HG02763 (cell line): ENCODE results near the gene GADD45A.

Experiments
- ATAC-seq: cut with Tn5 transposase; IDR thresholded peaks from one replicate; pipeline ENCODE4 v1.9.1; 2021; ENCODE audit warnings: mild to moderate bottlenecking, moderate library complexity; ENCODE audit not compliant: unreplicated experiment

Gene GADD45A

GRCh38 chr1:67687649-67688048, 2.6 kb downstream of the GADD45A start:
- no peak for ATAC-seq

- ATAC-seq, result no peak
These were observed 3.7 kb downstream of the GADD45A start for GRCh38 chr1:67688526-67689219.

DNA sequence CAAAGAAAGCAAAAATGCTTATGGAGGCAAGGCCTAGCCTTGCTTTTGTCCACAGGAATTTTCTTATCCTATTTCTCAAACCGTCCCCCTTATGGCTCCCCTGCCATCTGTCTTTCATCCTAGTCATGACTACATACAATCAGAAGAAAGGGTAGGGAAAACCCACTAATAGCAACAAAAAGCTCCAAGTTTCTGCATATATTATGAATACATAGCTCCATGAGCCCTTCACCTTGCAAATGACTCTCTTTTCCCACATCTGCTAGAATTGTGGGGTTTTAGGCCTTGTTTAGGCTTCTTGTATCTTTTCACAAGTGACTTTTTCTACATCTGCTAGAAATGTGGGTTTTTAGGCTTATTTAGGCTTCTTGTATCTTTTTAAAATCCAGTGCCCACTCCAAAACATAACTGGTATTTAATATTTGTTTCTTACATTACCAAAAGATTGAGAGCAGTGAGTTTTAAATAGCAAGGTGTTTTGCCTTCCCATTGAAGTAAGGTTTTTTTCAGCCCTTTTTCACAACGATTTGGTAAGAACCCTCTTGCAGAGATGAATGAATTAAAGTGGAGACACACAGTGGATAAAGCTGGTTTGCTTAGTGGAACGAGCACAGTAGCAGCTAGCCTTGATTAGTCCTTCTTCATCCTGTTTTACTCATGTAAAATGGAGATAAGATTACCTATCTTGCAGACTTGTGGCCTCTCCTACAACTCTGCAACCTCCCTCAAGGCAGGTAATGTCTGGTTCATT, 4.4 kb downstream of the GADD45A start:
- no peak for ATAC-seq

DNA sequence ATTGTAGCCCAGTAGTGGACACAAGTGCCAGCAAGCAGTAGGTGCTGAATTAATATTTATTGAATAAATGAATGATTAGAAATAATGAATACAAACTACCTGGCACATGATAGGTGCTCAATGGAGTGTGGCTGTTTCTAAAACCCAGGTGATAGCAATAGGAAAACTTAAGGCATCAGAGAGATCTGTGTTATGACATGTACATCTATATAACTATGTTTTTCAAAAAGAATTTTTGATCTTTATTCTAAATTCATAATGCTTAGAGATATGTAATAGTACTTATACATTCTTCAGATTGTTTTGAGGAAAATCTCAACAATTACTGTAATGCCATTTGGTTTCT, 5.0 kb downstream of the GADD45A start:
- no peak for ATAC-seq

DNA sequence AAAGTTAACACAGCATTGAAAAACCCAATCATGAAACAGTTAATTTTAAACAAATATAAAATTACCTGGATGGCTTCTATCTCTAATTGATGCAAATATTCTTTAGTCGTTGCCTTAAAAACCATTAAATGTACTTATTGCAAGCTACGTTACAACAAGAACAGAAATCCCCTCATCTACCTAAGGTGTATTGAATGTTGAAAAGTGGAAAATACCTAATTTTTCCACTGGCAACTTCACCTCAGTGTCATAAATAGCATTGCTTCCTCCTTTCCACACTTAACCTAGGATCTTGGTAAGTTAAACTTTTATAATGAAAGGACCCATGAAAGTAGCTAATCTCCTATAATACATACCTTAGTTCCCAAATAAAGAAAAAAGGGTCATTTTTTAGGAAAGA, 5.4 kb downstream of the GADD45A start:
- ATAC-seq, result no peak

- no peak for ATAC-seq
These were observed 6.7 kb downstream of the GADD45A start for GRCh38 chr1:67691712-67692111.

GRCh38 chr1:67695963-67696362, 11.0 kb downstream of the GADD45A start:
- no peak for ATAC-seq

DNA sequence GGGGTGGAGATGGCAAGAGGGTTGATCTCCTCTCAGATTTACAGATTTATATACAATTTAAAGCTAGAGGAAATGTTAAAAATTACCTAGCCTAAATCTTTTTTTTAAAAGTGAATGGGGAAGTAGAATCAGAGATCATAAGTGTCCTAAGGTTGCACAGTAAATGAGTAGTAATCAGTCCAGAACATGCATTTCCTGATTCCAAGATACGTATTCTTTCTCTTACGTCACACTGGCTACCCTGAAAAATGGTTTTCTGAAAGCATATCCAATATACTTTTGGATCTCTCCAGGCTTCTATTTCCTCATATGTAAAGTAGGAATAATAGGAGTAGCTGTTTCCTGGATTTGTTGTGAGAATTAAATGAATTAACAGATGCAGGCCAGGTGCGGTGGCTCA, 11.7 kb downstream of the GADD45A start:
- ATAC-seq, result no peak

- ATAC-seq, result no peak
These were observed 15.2 kb downstream of the GADD45A start for GRCh38 chr1:67700220-67700619.

DNA sequence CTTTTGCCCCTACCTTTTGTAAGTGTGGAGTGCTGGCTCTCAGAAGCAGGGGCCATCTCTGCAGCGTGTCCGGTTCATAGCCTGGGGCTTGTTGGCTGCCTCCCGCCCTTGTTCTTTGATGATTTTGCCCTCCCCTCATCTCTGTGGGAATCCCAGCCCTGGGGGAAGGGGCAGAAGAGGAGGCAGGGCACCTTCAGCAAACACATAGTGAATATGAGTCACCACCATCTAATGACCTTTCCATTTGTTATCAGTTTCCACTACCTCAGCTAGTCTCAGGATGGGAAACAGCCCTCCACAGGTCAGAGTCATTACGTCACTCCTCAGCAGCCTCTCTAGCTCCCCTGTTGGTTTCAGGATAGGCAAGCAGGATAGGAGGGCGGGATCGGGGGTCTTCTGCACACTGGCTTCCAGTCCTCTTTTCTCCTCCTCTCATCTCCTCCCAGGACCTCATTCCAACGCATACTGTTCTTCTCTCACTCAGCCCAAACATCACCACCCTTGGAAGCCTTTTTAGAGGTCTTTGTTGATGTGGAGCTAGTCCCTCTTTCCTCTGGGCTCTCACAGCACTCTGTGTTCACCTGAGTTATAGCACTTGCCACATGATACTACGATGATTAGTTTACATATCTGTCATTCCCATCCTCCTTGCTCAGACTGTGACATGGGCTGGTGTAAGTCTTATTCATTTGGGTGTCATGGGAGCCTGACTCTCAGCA, 15.8 kb downstream of the GADD45A start:
- no peak for ATAC-seq

GRCh38 chr1:67701876-67702275, 16.9 kb downstream of the GADD45A start:
- no peak for ATAC-seq

GRCh38 chr1:67704351-67704750, 19.4 kb downstream of the GADD45A start:
- no peak for ATAC-seq

DNA sequence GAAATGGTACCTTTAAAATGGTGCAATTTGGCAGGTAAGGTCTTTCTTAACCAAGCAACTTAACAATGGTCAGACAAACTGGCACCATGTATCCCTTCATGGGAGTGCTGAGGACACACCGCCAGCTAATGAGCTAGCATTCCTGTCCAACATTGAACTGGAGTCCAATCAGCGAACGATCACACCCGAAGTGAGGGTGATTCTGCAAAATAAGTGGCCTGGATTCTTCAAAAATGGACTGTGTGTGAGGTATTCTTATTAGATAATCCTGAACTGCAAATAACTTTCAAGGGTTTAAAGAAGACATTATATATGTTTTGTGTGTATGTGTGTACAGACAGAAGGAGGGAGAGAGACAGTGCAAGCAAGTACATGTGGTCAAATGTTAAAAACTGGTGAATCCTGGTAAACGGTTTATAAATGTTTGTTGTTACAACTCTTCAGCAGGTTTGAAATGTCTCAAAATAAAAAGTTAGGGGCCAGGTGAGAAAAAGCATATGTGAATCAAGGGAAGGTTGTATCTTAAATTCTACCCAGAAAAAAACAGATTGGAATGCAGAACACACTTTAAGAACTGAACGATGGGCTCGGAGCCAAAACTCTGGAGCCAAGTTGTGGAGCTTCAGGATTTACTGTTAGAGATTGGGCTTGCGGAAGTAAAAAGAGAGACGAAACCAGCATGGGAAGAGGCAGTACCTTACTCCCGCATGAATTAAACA, 20.9 kb downstream of the GADD45A start:
- no peak for ATAC-seq

- no peak for ATAC-seq
These were observed 23.6 kb downstream of the GADD45A start for GRCh38 chr1:67708606-67709005.

GRCh38 chr1:67710417-67710816, 25.4 kb downstream of the GADD45A start:
- ATAC-seq, result no peak

GRCh38 chr1:67711158-67711854, 26.3 kb downstream of the GADD45A start:
- no peak for ATAC-seq

GRCh38 chr1:67711855-67712212, 26.8 kb downstream of the GADD45A start:
- no peak for ATAC-seq

DNA sequence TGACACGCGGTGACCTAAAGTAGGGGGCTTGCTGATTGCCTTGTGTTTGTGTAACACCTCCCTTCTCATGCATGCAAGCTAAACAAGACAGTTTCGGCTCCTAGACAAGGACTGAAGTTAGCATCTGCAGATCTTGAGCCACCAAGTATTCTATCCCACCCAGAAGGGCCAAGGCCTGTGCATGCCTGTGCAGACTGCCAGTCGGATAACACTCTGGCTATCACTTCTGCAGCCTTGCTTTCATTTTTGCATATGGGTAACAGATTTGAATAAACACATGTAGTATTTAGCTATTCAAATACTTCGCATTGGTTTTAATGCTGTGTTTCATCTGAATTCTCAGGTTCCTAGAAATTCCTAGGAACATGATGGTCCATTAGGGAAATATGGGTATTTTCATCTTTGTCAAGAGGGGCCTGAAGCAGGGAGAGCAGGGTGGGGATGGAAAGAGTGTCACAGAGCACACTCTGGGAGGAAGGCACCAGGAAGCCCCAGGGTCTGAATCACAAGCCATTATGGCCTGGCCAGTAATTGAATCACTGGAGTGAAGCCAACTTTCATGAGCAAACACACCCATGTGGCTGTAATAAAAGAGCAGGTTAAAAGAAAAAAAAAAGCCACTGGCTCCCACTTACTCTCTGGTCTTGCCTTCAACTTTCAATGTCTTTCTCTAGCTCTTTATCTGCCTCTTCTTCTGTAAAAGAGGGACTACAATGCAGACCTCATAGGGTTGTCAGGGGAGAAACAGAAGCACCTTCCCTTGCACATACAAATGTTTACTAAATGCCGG, 28.3 kb downstream of the GADD45A start:
- ATAC-seq, result no peak

GRCh38 chr1:67715819-67716218, 30.8 kb downstream of the GADD45A start:
- ATAC-seq, result no peak

- no peak for ATAC-seq
These were observed 31.8 kb downstream of the GADD45A start for GRCh38 chr1:67716800-67717199.
